ENCODE measurements around the gene ANK3. TPM values are rescaled to one million over a fixed set of nuclear protein-coding genes. Genes with fewer than 3 reads are reported as not detected.

ANK3 gene
- total RNA-seq, 1 donor from 2014 or later: 12.6 TPM

GRCh38 chr10:60286559-60286958 is 103.1 kb downstream of the ANK3 start:
- no peak overlapping the region for H3K27ac Mint-ChIP-seq (ENCODE audit: unreplicated experiment)
- no peak for TF ChIP-seq CTCF (IDR thresholded peaks at IDR 0.05; ENCODE audit: unreplicated experiment)
- no peaks in the 10 kb centered on the region for H3K9me3 Mint-ChIP-seq (ENCODE audit: unreplicated experiment)
- H3K36me3 Mint-ChIP-seq (ENCODE audit: low read depth, unreplicated experiment): no peaks in the 10 kb centered on the region
- no peak for DNase-seq (ENCODE audit: low spot score)
- no peaks in the 10 kb centered on the region for H3K27me3 Mint-ChIP-seq (ENCODE audit: unreplicated experiment)
- no peaks in the 10 kb centered on the region for H3K4me1 Mint-ChIP-seq (ENCODE audit: unreplicated experiment)
- no peak overlapping the region for H3K4me3 Mint-ChIP-seq (ENCODE audit: unreplicated experiment)

DNA sequence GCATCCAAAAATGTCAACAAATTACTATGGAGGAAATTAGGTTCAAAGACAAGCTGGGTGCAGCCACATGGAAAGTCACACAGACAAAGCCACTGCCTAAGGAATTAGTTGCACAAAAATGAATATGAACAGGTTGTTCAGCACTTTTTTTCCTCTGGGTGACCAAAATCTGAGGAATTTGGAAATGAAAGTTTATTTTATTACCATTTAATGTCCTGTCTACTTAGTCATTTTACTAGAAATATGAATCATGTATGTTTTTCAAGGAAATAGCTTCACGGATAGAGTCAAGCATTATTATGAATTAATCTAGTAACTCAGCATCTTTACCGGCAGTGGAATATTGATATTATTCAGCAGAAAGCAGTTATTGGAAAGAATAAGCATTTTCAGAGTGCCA is 106.3 kb downstream of the ANK3 start:
- no peaks in the 10 kb centered on the region for H3K9me3 Mint-ChIP-seq (ENCODE audit: unreplicated experiment)
- DNase-seq (ENCODE audit: low spot score): no peak
- no peaks in the 10 kb centered on the region for H3K27me3 Mint-ChIP-seq (ENCODE audit: unreplicated experiment)
- H3K27ac Mint-ChIP-seq (ENCODE audit: unreplicated experiment): no peak overlapping the region
- no peak overlapping the region for H3K4me3 Mint-ChIP-seq (ENCODE audit: unreplicated experiment)
- H3K4me1 Mint-ChIP-seq (ENCODE audit: unreplicated experiment): no peaks in the 10 kb centered on the region
- no peak for TF ChIP-seq CTCF (IDR thresholded peaks at IDR 0.05; ENCODE audit: unreplicated experiment)
- H3K36me3 Mint-ChIP-seq (ENCODE audit: low read depth, unreplicated experiment): no peaks in the 10 kb centered on the region

GRCh38 chr10:60282771-60283353 is 106.8 kb downstream of the ANK3 start:
- H3K4me1 Mint-ChIP-seq (ENCODE audit: unreplicated experiment): no peaks in the 10 kb centered on the region
- H3K36me3 Mint-ChIP-seq (ENCODE audit: low read depth, unreplicated experiment): no peaks in the 10 kb centered on the region
- no peaks in the 10 kb centered on the region for H3K9me3 Mint-ChIP-seq (ENCODE audit: unreplicated experiment)
- H3K4me3 Mint-ChIP-seq (ENCODE audit: unreplicated experiment): no peak overlapping the region
- no peak for DNase-seq (ENCODE audit: low spot score)
- H3K27me3 Mint-ChIP-seq (ENCODE audit: unreplicated experiment): no peaks in the 10 kb centered on the region
- no peak overlapping the region for H3K27ac Mint-ChIP-seq (ENCODE audit: unreplicated experiment)
- TF ChIP-seq CTCF (IDR thresholded peaks at IDR 0.05; ENCODE audit: unreplicated experiment): no peak

DNA sequence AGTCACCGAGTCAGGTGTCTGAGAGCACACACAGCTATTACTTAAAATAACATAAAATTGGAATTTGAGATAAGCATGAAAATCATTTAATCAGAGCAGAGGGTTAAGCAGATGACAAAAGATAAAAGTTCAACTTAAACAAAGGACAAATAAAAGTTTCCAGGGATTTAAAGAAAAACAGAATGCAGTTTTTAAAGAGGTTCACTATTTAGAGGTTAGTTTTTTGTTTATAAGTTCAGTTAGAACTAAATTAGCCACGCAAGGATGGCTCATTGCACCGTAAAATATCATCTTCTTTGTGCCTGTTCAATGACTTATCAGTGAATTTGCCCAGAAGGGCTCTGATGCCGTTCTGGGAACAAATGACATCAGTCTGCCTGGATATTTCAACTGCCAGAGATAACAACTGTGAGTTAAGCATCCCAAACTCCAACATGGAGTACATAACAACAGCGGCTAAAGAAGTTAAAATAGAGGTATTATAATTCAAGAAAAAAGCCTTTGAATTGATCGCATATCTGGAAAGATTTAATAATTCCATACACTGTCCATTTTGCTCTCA is 107.8 kb downstream of the ANK3 start:
- no peaks in the 10 kb centered on the region for H3K27me3 Mint-ChIP-seq (ENCODE audit: unreplicated experiment)
- no peaks in the 10 kb centered on the region for H3K4me1 Mint-ChIP-seq (ENCODE audit: unreplicated experiment)
- H3K4me3 Mint-ChIP-seq (ENCODE audit: unreplicated experiment): no peak overlapping the region
- H3K27ac Mint-ChIP-seq (ENCODE audit: unreplicated experiment): no peak overlapping the region
- no peaks in the 10 kb centered on the region for H3K9me3 Mint-ChIP-seq (ENCODE audit: unreplicated experiment)
- H3K36me3 Mint-ChIP-seq (ENCODE audit: low read depth, unreplicated experiment): no peaks in the 10 kb centered on the region
- DNase-seq (ENCODE audit: low spot score): no peak
- TF ChIP-seq CTCF (IDR thresholded peaks at IDR 0.05; ENCODE audit: unreplicated experiment): no peak

DNA sequence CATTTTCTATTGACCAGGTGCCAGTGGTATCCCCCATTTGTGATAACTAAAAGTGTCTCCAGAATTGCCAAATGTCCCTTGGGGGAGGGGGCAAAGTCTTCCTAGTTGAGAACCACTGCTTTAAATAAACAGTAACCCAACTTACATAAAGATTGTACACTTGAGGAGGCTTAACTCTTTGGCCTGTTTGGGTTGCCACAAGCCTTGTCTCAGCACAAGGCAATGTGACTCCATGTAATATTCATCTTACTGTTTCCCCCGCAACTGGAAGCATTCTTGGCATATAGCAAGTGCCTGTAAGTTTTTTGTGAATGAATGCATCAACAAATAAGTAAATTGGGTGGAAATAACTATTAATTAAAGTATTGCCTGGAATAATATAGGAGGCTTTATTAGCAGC is 108.3 kb downstream of the ANK3 start:
- Mint-ChIP-seq H3K36me3 (ENCODE audit: low read depth, unreplicated experiment) (no peaks in the 10 kb centered on the region), H3K27ac (ENCODE audit: unreplicated experiment) (no peak overlapping the region), H3K9me3 (ENCODE audit: unreplicated experiment) (no peaks in the 10 kb centered on the region), H3K4me1 (ENCODE audit: unreplicated experiment) (no peaks in the 10 kb centered on the region), H3K27me3 (ENCODE audit: unreplicated experiment) (no peaks in the 10 kb centered on the region), H3K4me3 (ENCODE audit: unreplicated experiment) (no peak overlapping the region)
- TF ChIP-seq CTCF (IDR thresholded peaks at IDR 0.05; ENCODE audit: unreplicated experiment): no peak
- no peak for DNase-seq (ENCODE audit: low spot score)

Data from endothelial cell (in vitro differentiated cells).